Measurements from ENCODE around the gene NDUFA9. TPM values are rescaled to one million over a fixed set of nuclear protein-coding genes. Genes with fewer than 3 reads are reported as not detected.
A peak's percentile ranks its signal among the peaks of the same experiment; 100 is the strongest.

The NDUFA9 gene
- total RNA-seq, 3 donors from 2014 or later = 136 to 198 (median 186) TPM

DNA sequence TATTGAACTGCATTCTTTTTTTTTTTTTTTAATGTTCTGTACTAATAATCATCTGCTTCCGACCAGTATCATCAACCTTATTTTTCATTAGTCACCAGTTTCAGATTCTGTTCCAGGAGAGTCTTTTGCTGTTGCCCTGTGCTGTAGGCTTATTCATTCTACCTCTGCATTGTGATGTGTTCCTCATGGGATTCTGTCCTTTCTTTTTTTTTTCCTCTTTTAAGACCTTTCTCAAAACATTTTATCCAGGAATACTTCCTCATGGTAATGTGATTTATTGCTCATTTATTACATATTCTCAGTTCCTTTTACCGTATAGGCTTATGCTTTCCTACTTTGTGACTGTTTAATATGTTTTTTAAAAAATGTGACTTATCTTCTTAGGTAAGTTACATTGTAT, 4.8 kb downstream of the NDUFA9 start:
- Histone ChIP-seq H3K36me3 (ENCODE audit: low read depth) (peaks cover 9% of the 10 kb centered on the region), H3K4me3 (no peak overlapping the region), H3K4me1 (ENCODE audit: low read depth) (peaks cover 16% of the 10 kb centered on the region), H3K9me3 (no peaks in the 10 kb centered on the region)
- ATAC-seq (no peak), DNase-seq (no peak)
- TF ChIP-seq, protein P1, sequence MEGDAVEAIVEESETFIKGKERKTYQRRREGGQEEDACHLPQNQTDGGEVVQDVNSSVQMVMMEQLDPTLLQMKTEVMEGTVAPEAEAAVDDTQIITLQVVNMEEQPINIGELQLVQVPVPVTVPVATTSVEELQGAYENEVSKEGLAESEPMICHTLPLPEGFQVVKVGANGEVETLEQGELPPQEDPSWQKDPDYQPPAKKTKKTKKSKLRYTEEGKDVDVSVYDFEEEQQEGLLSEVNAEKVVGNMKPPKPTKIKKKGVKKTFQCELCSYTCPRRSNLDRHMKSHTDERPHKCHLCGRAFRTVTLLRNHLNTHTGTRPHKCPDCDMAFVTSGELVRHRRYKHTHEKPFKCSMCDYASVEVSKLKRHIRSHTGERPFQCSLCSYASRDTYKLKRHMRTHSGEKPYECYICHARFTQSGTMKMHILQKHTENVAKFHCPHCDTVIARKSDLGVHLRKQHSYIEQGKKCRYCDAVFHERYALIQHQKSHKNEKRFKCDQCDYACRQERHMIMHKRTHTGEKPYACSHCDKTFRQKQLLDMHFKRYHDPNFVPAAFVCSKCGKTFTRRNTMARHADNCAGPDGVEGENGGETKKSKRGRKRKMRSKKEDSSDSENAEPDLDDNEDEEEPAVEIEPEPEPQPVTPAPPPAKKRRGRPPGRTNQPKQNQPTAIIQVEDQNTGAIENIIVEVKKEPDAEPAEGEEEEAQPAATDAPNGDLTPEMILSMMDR (IDR thresholded peaks at IDR 0.05) = no peak
- intact Hi-C loops (cut with DNase I, micrococcal nuclease) = no loop called here

DNA sequence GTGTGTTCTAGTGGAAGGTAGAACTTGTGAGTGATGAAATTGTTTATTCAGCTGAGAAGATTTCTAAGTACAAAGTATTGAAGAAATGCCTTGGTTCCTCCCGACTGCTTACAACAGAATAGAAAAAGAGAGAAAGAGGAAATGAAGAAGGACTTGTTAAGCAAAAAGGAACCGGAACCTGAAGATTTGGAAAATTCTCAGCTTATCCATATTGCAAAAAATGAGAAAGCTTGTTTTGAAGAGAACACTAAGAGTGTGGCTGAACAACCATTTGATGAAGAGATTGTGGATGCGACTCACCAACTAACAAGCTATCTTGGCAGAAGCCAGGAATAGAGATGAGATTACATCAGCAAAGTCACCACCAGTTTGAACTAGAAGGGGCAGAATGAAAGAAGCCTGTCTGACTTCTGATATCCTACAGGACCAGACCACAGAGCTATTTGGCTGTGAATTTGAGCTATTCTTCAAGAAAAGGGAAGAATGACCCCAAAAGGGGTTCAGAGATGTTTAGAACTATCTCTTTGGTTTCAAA, 15.1 kb downstream of the NDUFA9 start:
- ATAC-seq (no peak), DNase-seq (no peak)
- H3K4me1 ChIP-seq (ENCODE audit: low read depth) = no peaks in the 10 kb centered on the region

DNA sequence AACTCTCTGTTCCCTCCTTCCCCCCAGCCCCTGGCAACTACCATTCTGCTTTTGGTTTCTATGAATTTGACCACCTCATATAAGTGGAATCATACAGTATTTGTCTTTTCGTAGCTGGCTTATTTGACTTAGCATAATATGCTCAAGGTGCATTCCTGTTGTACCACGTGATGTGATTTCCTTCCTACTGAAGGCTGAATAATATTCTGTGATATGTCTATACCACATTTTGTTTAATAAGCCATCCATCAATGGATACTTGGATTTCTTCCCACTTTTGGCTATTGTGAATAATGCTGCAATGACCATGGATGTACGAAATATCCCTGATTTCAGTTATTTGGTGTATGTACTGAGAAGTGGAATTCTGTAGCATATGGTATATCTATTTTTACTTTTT, 16.3 kb downstream of the NDUFA9 start:
- no peak overlapping the region for H3K4me3 ChIP-seq
- no peaks in the 10 kb centered on the region for H3K4me1 ChIP-seq (ENCODE audit: low read depth)
- TF ChIP-seq, protein P1 (IDR thresholded peaks at IDR 0.05) = no peak
- intact Hi-C loops (cut with DNase I, micrococcal nuclease) = no loop called here
- no peaks in the 10 kb centered on the region for H3K9me3 ChIP-seq
- H3K36me3 ChIP-seq (ENCODE audit: low read depth) = peaks cover 23% of the 10 kb centered on the region
- ATAC-seq (no peak), DNase-seq (no peak)

More for the DNA sequence above, 15.1 kb downstream of the NDUFA9 start:
- intact Hi-C loops (cut with DNase I, micrococcal nuclease) = no loop called here
- Histone ChIP-seq H3K9me3 (no peaks in the 10 kb centered on the region), H3K36me3 (ENCODE audit: low read depth) (peaks cover 29% of the 10 kb centered on the region), H3K4me3 (no peak overlapping the region)
- TF ChIP-seq, protein P1 (IDR thresholded peaks at IDR 0.05) = no peak

DNA sequence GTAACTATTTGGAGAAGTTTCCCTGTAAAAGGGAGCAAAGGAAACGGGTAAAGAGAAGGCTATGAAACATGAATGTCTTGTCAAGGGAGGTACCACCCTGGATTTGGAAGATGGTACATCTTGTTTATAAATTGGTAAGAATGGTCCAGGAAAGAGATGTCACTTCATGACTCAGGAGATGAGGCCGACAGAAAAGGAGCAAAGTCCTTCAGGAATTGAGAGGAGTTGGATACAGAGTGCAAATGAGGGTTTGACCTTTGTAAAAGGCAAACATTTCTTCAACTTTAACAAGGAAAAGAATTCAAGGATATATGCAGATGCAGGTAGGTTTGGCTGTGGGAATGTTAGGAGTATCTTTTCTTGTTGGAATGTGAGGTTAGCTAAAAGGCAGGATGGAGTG, 30.8 kb downstream of the NDUFA9 start:
- TF ChIP-seq, protein P1 (IDR thresholded peaks at IDR 0.05) = no peak
- peak; percentile 70 for ATAC-seq
- intact Hi-C loops (cut with DNase I, micrococcal nuclease) = no loop called here

DNA sequence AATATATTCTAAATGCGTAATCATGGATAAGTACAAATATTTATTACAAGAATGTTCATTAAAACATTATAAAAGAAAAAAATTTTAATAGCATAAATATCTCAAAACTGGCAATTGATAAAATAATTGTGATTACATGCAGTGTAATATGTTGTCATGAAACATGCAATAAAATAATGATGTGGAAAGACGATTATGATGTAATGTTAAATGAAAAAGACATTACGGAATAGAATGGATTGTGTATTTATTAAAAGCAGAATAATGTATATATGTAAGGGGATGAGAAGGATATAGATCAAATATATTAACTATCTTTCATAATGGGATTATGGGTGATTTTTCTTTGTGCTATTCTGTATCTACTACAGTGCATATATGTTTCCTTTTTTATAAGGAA, 32.8 kb downstream of the NDUFA9 start:
- no peak for ATAC-seq
- Histone ChIP-seq H3K36me3 (ENCODE audit: low read depth) (peaks cover 18% of the 10 kb centered on the region), H3K4me1 (ENCODE audit: low read depth) (no peaks in the 10 kb centered on the region), H3K4me3 (no peak overlapping the region), H3K9me3 (no peaks in the 10 kb centered on the region)
- TF ChIP-seq, protein P1 (IDR thresholded peaks at IDR 0.05) = no peak
- intact Hi-C loops (cut with DNase I, micrococcal nuclease) = no loop called here
- DNase-seq = no peak

More for the DNA sequence above, 30.8 kb downstream of the NDUFA9 start:
- no peaks in the 10 kb centered on the region for H3K4me1 ChIP-seq (ENCODE audit: low read depth)
- H3K4me3 ChIP-seq = no peak overlapping the region
- H3K9me3 ChIP-seq = no peaks in the 10 kb centered on the region
- H3K36me3 ChIP-seq (ENCODE audit: low read depth) = peaks cover 18% of the 10 kb centered on the region
- DNase-seq = no peak

DNA sequence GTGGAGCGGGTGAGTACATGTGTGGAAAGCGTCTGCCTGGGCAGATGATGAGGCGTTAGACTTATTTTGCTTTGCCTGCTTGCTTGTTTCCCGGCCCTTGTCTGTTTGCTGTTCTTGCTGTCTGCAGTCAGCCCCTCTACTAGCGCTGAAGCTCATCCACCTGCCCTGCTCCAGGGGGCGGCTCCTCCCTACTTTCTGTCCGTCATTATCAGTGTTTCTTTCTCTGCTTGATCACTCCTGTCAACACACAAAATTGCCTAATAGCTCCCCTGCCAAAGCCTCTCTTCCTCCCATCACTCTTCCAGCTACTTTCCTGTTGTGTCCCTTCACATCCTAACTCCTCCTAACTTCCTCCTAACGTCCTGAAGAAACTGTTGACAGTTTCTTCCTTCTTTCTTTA, 36.4 kb downstream of the NDUFA9 start:
- H3K4me3 ChIP-seq = no peak overlapping the region
- intact Hi-C loops (cut with DNase I, micrococcal nuclease) = no loop called here
- ATAC-seq (no peak), DNase-seq (no peak)
- TF ChIP-seq, protein P1 (IDR thresholded peaks at IDR 0.05) = no peak
- peaks cover 20% of the 10 kb centered on the region for H3K36me3 ChIP-seq (ENCODE audit: low read depth)
- no peaks in the 10 kb centered on the region for H3K4me1 ChIP-seq (ENCODE audit: low read depth)
- H3K9me3 ChIP-seq = no peaks in the 10 kb centered on the region

Measured in mucosa of descending colon (tissue), 3 donors.